ENCODE measurements around the gene ACTA1. TPM values are rescaled to one million over a fixed set of nuclear protein-coding genes. Genes with fewer than 3 reads are reported as not detected.
A peak's percentile ranks its signal among the peaks of the same experiment; 100 is the strongest.

The ACTA1 gene
- total RNA-seq, 6 experiments from 2014 or later: not detected

DNA sequence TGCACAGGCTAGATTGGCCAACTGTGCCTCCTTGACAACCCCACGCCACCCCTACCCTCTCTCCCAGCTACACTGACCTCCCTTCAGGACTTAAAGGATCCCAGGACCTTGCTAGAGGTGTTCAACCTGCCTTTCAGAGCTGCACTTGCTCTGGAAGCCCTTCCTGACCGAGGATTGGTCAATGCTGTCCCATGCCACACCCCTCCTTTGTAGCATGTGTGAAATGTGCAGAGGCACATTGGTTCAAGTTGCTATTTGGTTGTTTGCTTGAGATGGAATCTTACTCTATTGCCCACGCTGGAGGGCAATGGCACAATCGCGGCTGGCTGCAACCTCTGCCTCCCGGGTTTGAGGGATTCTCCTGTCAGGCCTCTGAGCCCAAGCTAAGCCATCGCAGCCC is 21.8 kb downstream of the ACTA1 start:
- no peaks in the 10 kb centered on the region for H3K36me3 Mint-ChIP-seq (ENCODE audit: low read depth)
- no peak for DNase-seq

DNA sequence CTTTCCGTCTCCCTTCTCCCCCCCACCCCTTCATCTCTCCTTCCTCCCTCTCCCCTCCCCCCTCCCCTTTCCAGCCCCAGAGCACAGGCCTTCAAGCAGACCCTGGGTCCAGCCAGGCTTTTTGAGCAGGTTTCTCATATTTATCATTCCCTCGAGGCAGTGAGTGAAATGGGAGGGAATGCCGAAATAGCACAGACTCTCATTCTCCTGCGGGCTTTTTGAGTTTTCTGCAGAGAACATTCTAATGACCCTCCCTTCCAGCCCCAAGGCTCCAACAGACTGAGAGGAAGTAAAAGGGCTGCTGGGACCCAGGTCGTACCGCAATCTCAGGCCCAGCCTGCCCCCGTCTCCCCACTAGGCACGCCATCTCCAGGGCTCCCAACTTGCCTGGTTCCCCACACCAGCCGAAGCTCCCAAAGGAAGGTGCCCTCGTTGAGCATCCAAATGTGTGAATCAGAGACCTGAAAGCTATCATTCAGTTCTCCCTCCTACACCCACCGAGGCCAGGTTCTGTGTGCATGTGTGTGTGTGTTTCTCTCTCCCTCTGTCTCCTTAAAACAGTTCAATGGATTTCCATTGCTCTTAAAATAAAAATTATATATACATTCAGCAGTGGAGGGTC is 22.3 kb downstream of the ACTA1 start:
- TF ChIP-seq, protein P1, sequence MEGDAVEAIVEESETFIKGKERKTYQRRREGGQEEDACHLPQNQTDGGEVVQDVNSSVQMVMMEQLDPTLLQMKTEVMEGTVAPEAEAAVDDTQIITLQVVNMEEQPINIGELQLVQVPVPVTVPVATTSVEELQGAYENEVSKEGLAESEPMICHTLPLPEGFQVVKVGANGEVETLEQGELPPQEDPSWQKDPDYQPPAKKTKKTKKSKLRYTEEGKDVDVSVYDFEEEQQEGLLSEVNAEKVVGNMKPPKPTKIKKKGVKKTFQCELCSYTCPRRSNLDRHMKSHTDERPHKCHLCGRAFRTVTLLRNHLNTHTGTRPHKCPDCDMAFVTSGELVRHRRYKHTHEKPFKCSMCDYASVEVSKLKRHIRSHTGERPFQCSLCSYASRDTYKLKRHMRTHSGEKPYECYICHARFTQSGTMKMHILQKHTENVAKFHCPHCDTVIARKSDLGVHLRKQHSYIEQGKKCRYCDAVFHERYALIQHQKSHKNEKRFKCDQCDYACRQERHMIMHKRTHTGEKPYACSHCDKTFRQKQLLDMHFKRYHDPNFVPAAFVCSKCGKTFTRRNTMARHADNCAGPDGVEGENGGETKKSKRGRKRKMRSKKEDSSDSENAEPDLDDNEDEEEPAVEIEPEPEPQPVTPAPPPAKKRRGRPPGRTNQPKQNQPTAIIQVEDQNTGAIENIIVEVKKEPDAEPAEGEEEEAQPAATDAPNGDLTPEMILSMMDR (IDR thresholded peaks at IDR 0.05): no peak
- no peak overlapping the region for H3K4me3 Mint-ChIP-seq
- H3K36me3 Mint-ChIP-seq (ENCODE audit: low read depth): no peaks in the 10 kb centered on the region
- DNase-seq: no peak
- peaks cover 31% of the 10 kb centered on the region for H3K4me1 Mint-ChIP-seq (ENCODE audit: low read depth)
- peaks cover 19% of the 10 kb centered on the region for H3K27me3 Mint-ChIP-seq (ENCODE audit: insufficient read depth)
- no peak overlapping the region for H3K27ac Mint-ChIP-seq
- H3K9me3 Mint-ChIP-seq: no peaks in the 10 kb centered on the region

More for the DNA sequence above, 21.8 kb downstream of the ACTA1 start:
- Mint-ChIP-seq H3K9me3 (no peaks in the 10 kb centered on the region), H3K27ac (no peak overlapping the region), H3K4me1 (ENCODE audit: low read depth) (peaks cover 29% of the 10 kb centered on the region), H3K27me3 (ENCODE audit: insufficient read depth) (peaks cover 15% of the 10 kb centered on the region), H3K4me3 (no peak overlapping the region)
- TF ChIP-seq, protein P1 (IDR thresholded peaks at IDR 0.05): no peak

DNA sequence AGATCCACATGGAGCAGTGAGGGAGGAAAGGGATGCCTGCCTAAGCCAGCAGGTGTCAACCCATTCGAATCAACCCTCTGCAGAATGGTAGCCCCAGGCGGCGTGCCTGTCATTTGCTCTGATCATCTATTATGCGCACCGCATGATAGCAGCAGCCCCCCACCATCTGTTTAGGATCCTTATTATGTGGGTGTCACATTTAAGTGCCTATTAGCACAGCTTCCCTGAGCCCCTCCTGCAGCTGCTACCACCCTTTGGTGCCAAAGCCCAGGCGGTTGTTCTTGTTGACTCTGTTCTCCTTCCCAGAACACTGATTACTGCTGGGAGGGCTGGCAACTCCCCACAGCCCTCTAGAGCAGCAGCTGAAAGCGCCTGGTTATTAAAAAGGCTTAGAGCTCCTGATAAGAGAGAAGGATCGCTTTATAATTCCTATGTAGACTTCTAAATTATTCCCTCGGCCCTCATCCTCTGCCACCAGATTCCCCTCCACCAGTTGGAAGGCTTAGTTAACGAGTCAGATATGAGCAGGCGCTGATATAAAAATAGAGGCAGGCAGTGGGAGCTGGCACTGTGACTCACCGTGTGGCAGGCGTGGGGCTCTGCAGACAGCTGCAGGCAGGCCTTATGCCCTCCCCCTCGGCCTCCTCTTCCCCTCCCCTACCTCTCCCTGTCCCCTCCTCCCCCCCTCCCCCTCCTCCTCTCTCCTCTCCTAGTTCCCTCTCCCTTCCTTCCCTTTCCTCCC is 23.0 kb downstream of the ACTA1 start:
- H3K27me3 Mint-ChIP-seq (ENCODE audit: insufficient read depth): peaks cover 22% of the 10 kb centered on the region
- peaks cover 31% of the 10 kb centered on the region for H3K4me1 Mint-ChIP-seq (ENCODE audit: low read depth)
- TF ChIP-seq, protein P1 (IDR thresholded peaks at IDR 0.05): no peak
- peak overlapping the region; percentile 68 for H3K4me3 Mint-ChIP-seq
- H3K36me3 Mint-ChIP-seq (ENCODE audit: low read depth): no peaks in the 10 kb centered on the region
- H3K9me3 Mint-ChIP-seq: no peaks in the 10 kb centered on the region
- no peak overlapping the region for H3K27ac Mint-ChIP-seq
- DNase-seq: peak; percentile 65

DNA sequence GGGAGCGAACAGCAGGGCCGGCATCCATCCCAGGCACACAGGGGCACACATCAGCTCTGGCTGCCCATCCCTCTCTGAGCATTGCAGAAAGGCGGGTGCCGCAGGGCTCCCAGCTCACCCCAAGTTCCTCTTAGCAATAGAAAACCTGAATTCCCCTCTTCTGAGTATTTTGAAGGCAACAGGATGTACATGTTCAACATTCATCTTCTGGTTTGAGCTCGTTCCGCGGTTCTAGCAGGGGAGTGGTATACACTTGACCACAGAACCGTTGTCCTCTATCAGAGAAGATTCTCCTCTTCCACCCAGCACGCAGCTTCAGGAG is 23.6 kb downstream of the ACTA1 start:
- H3K4me3 Mint-ChIP-seq: peak overlapping the region; percentile 68; the same call in 1 of the 2 replicates
- H3K27me3 Mint-ChIP-seq (ENCODE audit: insufficient read depth): peaks cover 28% of the 10 kb centered on the region
- no peaks in the 10 kb centered on the region for H3K9me3 Mint-ChIP-seq
- no peak overlapping the region for H3K27ac Mint-ChIP-seq
- TF ChIP-seq, protein P1 (IDR thresholded peaks at IDR 0.05): no peak
- DNase-seq: no peak
- no peaks in the 10 kb centered on the region for H3K36me3 Mint-ChIP-seq (ENCODE audit: low read depth)
- peaks cover 31% of the 10 kb centered on the region for H3K4me1 Mint-ChIP-seq (ENCODE audit: low read depth)

DNA sequence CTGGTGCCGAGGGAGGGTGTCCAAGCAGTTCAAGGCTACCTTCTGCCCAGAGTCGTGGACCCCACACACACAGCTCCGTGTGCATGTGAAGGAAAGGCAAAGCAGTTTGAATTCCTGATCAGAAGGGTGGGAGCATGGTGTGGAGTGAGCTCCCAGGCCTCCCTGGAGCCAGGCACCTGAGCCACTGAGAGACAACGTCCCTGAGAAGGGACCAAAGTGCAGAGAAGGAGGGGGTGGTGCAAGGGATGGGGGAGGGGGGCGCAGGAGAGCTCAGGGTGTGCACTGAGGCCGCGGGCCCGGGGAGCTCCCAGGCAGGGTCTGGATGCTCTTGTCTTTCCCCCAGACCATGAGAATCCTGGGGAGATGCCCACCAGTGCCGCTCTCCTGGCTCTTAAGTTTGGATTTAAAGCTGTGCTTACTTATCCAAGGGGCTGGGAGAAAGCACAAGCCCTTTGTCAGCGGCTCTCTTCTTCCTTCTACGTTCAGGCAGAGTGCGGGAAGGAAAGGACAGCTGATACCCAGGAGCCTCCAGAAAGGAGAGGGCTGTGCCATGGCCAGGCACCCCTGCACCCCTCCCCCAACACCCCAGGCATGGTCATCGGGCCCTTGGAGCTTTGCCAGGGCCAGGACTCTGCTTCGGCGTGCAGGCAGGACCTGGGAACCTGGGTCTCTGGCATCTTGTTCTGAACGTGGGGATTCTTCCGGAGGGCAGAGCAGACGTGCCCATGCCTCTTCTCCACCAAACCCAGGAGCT is 24.1 kb downstream of the ACTA1 start:
- peaks cover 31% of the 10 kb centered on the region for H3K4me1 Mint-ChIP-seq (ENCODE audit: low read depth)
- no peak for DNase-seq
- no peak overlapping the region for H3K4me3 Mint-ChIP-seq
- no peaks in the 10 kb centered on the region for H3K36me3 Mint-ChIP-seq (ENCODE audit: low read depth)
- H3K27ac Mint-ChIP-seq: no peak overlapping the region
- H3K27me3 Mint-ChIP-seq (ENCODE audit: insufficient read depth): peaks cover 30% of the 10 kb centered on the region
- TF ChIP-seq, protein P1 (IDR thresholded peaks at IDR 0.05): no peak
- no peaks in the 10 kb centered on the region for H3K9me3 Mint-ChIP-seq

Measured in HFFc6 (cell line).